H1 (cell line): ENCODE data around the gene PTPRE. TPM values are rescaled to one million over a fixed set of nuclear protein-coding genes. Genes with fewer than 3 reads are reported as not detected.
A peak's percentile ranks its signal among the peaks of the same experiment; 100 is the strongest.

Source experiments
- CTCF ChIA-PET: fragments of 300-600 bp; sonication (Branson Sonifier 250); formaldehyde crosslinking; loops from one replicate; lab custom pipeline; 2021; ENCODE audit not compliant: partially characterized antibody; lab: Charles Lee
- POLR2A ChIA-PET: fragments of 300-600 bp; sonication (Branson Sonifier 250); formaldehyde crosslinking; loops from one replicate; lab custom pipeline; 2021; ENCODE audit warnings: inconsistent platforms; ENCODE audit not compliant: partially characterized antibody; lab: Charles Lee
- DNase-seq, 2 experiments: peaks; one replicate each; pipeline versions ENCODE4 v3.0.0 to v3.0.0-alpha.2; 2010 to 2022; ENCODE audit warnings: low spot score in 2 of 2, low read depth in 1 of 2, mixed read lengths in 1 of 2
- FAIRE-seq: peaks from 2 replicates; lab custom pipeline; 2011; peaks lifted over from hg19 to GRCh38; lab: Jason Lieb, UNC
- H2AFZ ChIP-seq: 2 replicates; pipeline ENCODE4 v1.8.1; 2012; ENCODE audit warnings: low read length, inconsistent platforms
- H2AK5ac ChIP-seq: 2 replicates; pipeline ENCODE4 v1.6.1; 2013; ENCODE audit warnings: low read depth, low read length
- H2BK120ac ChIP-seq: replicated peaks from 2 replicates; pipeline ENCODE3; 2013; ENCODE audit warnings: low read depth, low read length, inconsistent platforms
- H2BK12ac ChIP-seq: 2 replicates; pipeline ENCODE4 v1.6.1; 2013; ENCODE audit warnings: low read depth, low read length
- H2BK15ac ChIP-seq: 2 replicates; pipeline ENCODE4 v1.6.1; 2013; ENCODE audit warnings: low read length
- H2BK20ac ChIP-seq: 2 replicates; pipeline ENCODE4 v1.6.1; 2013; ENCODE audit warnings: low read length
- H2BK5ac ChIP-seq: 2 replicates; pipeline ENCODE4 v1.6.1; 2013; ENCODE audit warnings: low read depth, low read length
- H3K14ac ChIP-seq: 2 replicates; pipeline ENCODE4 v1.6.1; 2013; ENCODE audit warnings: inconsistent platforms; ENCODE audit not compliant: insufficient read length
- H3K18ac ChIP-seq: 2 replicates; pipeline ENCODE4 v1.6.1; 2013; ENCODE audit warnings: low read length; ENCODE audit errors: extremely low read depth
- H3K23ac ChIP-seq: 2 replicates; pipeline ENCODE4 v1.6.1; 2013; ENCODE audit warnings: inconsistent platforms; ENCODE audit not compliant: insufficient read length
- H3K23me2 ChIP-seq: 2 replicates; pipeline ENCODE4 v1.6.1; 2013; ENCODE audit warnings: low read depth, low read length
- H3K27ac ChIP-seq: 2 replicates; pipeline ENCODE4 v1.6.1; 2011; ENCODE audit warnings: low read depth, low read length, inconsistent platforms
- H3K27me3 ChIP-seq, 4 experiments: replicated peaks in 1 of 4; 1 replicate in 1 of 4; 2 replicates in 3 of 4; pipeline versions ENCODE4 v1.6.1 to v1.8.1; 2011 to 2013; ENCODE audit warnings: low read length in 3 of 4, mild to moderate bottlenecking in 3 of 4, inconsistent platforms in 2 of 4, mixed read lengths in 2 of 4, moderate library complexity in 1 of 4; ENCODE audit not compliant: control insufficient read depth in 3 of 4, insufficient read depth in 3 of 4; ENCODE audit errors: extremely low read depth in 1 of 4
- H3K36me3 ChIP-seq, 4 experiments: 2 replicates each; pipeline versions ENCODE4 v1.6.1 to v1.8.1; 2011 to 2013; ENCODE audit warnings: mild to moderate bottlenecking in 4 of 4, low read length in 3 of 4, moderate library complexity in 2 of 4, control low read depth in 1 of 4, inconsistent platforms in 1 of 4; ENCODE audit not compliant: insufficient read depth in 4 of 4, control insufficient read depth in 2 of 4
- H3K4ac ChIP-seq: replicated peaks from 2 replicates; pipeline ENCODE3; 2013; ENCODE audit warnings: low read length, low read depth, mixed read lengths, inconsistent platforms; ENCODE audit not compliant: insufficient read length
- H3K4me1 ChIP-seq, 4 experiments: replicated peaks in 1 of 4; 1 replicate in 1 of 4; 2 replicates in 3 of 4; pipeline versions ENCODE4 v1.6.1 to v1.8.1; 2011 to 2013; ENCODE audit warnings: low read length in 3 of 4, inconsistent platforms in 2 of 4, mixed read lengths in 1 of 4; ENCODE audit not compliant: insufficient read depth in 4 of 4, control insufficient read depth in 3 of 4
- H3K4me2 ChIP-seq, 2 experiments: 2 replicates each; pipeline versions ENCODE4 v1.6.1 to v1.8.1; 2011 to 2013; ENCODE audit warnings: low read depth in 2 of 2, low read length in 2 of 2, control low read depth in 1 of 2, inconsistent platforms in 1 of 2, mild to moderate bottlenecking in 1 of 2; ENCODE audit not compliant: insufficient read depth in 1 of 2
- H3K4me3 ChIP-seq, 4 experiments: fragments of 200-600, 300-600 bp in 1 of 4; sonication (generic), shearing (Covaris generic), sonication (Bioruptor Twin) in 1 of 4; 2 replicates each; pipeline versions ENCODE4 v1.5.1 to v1.8.1; 2011 to 2016; ENCODE audit warnings: low read length in 4 of 4, low read depth in 3 of 4, control low read depth in 2 of 4, inconsistent platforms in 2 of 4, mild to moderate bottlenecking in 2 of 4, mixed read lengths in 1 of 4, moderate library complexity in 1 of 4; ENCODE audit not compliant: insufficient read depth in 2 of 4; ENCODE audit errors: extremely low read depth in 1 of 4
- H3K56ac ChIP-seq: replicated peaks from 2 replicates; pipeline ENCODE3; 2013; ENCODE audit warnings: low read depth, mild to moderate bottlenecking, mixed read lengths, low read length, inconsistent platforms; ENCODE audit not compliant: insufficient read length
- H3K79me1 ChIP-seq: 2 replicates; pipeline ENCODE4 v1.6.1; 2013; ENCODE audit warnings: low read depth, low read length, control low read depth
- H3K79me2 ChIP-seq, 2 experiments: 2 replicates each; pipeline versions ENCODE4 v1.6.1 to v1.8.1; 2012 to 2013; ENCODE audit warnings: low read length in 2 of 2, mild to moderate bottlenecking in 2 of 2, inconsistent platforms in 1 of 2; ENCODE audit not compliant: insufficient read depth in 2 of 2, control insufficient read depth in 1 of 2
- H3K9ac ChIP-seq, 4 experiments: replicated peaks in 1 of 4; 1 replicate in 1 of 4; 2 replicates in 3 of 4; pipeline versions ENCODE4 v1.6.1 to v1.8.1; 2011 to 2013; ENCODE audit warnings: low read depth in 3 of 4, low read length in 3 of 4, control low read depth in 2 of 4, mild to moderate bottlenecking in 2 of 4, moderate library complexity in 2 of 4, inconsistent platforms in 1 of 4; ENCODE audit errors: extremely low read depth in 1 of 4
- H3K9me3 ChIP-seq, 2 experiments: 2 replicates each; pipeline versions ENCODE4 v1.6.1 to v1.8.1; 2012 to 2013; ENCODE audit warnings: mild to moderate bottlenecking in 2 of 2, moderate library complexity in 2 of 2, control low read depth in 1 of 2, inconsistent platforms in 1 of 2, low read depth in 1 of 2, low read length in 1 of 2, mixed read lengths in 1 of 2; ENCODE audit not compliant: insufficient read depth in 2 of 2
- H4K20me1 ChIP-seq, 2 experiments: replicated peaks in 1 of 2; 2 replicates each; pipeline versions ENCODE3 to v1.8.1; 2011 to 2013; ENCODE audit warnings: inconsistent platforms in 2 of 2, low read length in 2 of 2, mild to moderate bottlenecking in 1 of 2; ENCODE audit not compliant: insufficient read depth in 2 of 2, control insufficient read depth in 1 of 2
- H4K5ac ChIP-seq: 2 replicates; pipeline ENCODE4 v1.6.1; 2013; ENCODE audit warnings: low read length, low read depth, mixed read lengths, inconsistent platforms; ENCODE audit not compliant: insufficient read length
- H4K8ac ChIP-seq: 2 replicates; pipeline ENCODE4 v1.8.0; 2013; ENCODE audit warnings: mild to moderate bottlenecking, moderate library complexity, low read length, inconsistent platforms; ENCODE audit not compliant: insufficient read depth; ENCODE audit errors: extremely low read depth
- H4K91ac ChIP-seq: replicated peaks from 2 replicates; pipeline ENCODE3; 2013; ENCODE audit warnings: low read length, mixed read lengths, inconsistent platforms; ENCODE audit not compliant: insufficient read length
- POLR2A ChIP-seq, 2 experiments: IDR thresholded peaks; 1 replicate in 1 of 2; 2 replicates in 1 of 2; pipeline ENCODE4 v1.6.1; 2011; ENCODE audit warnings: low read depth in 2 of 2, low read length in 2 of 2, mild to moderate bottlenecking in 2 of 2; ENCODE audit errors: control extremely low read depth in 1 of 2
- POU5F1 ChIP-seq: IDR thresholded peaks from 2 replicates; pipeline ENCODE4 v1.6.1; 2011; ENCODE audit warnings: low read depth, mild to moderate bottlenecking, low read length, moderate library complexity
- TAF1 ChIP-seq: IDR thresholded peaks from 2 replicates; pipeline ENCODE4 v1.6.1; 2011; ENCODE audit warnings: mild to moderate bottlenecking, low read depth, low read length
- TEAD4 ChIP-seq: IDR thresholded peaks from 2 replicates; pipeline ENCODE4 v1.6.1; 2012; ENCODE audit warnings: low read depth, low read length, inconsistent platforms, mixed read lengths
- WGBS, 2 experiments: shearing (Covaris generic) in 1 of 2; methylation state at CpG; one replicate each; pipeline versions ENCODE4 v1.1.6 to v1.1.7; 2013 to 2015; ENCODE audit warnings: low lambda C conversion rate in 2 of 2, mixed read lengths in 2 of 2, inconsistent platforms in 1 of 2, low coverage in 1 of 2, missing lambda C conversion rate in 1 of 2; ENCODE audit not compliant: insufficient replicate concordance in 2 of 2, insufficient coverage in 1 of 2, insufficient read length in 1 of 2; ENCODE audit errors: extremely low coverage in 1 of 2, missing lambda C conversion rate in 1 of 2; 5-methylcytosine and 5-hydroxymethylcytosine counted together
- polyA plus RNA-seq, 7 experiments: library from polyadenylated mRNA; depleted of rRNA in 3 of 7; stranded (reverse) in 5 of 7; unstranded in 2 of 7; fragments of >200 nt in 5 of 7; fragments of 200-250 nt in 2 of 7; gene quantifications; 1 replicate in 5 of 7; 2 replicates in 1 of 7; 4 replicates in 1 of 7; pipeline versions ENCODE4 v1.2.1 to v1.2.3, GENCODE V29; 2011 to 2013; ENCODE audit warnings: missing spikeins in 2 of 7, mixed read lengths in 2 of 7
- total RNA-seq: library from RNA; stranded (reverse); fragmentation: NEBNext Ultra II Directional; extraction: Animal tissue kit (Norgen Biotek cat#: 25700); gene quantifications from 2 replicates; pipeline ENCODE4 v1.2.1, GENCODE V29; 2021
- TF ChIP-seq, protein P1 (sequence below): IDR thresholded peaks from 2 replicates; pipeline ENCODE4 v1.6.1; 2012; ENCODE audit warnings: inconsistent platforms

PTPRE gene
- total and polyA plus RNA-seq, 2 of the 8 experiments (the other 6 are each of a cell fraction or from before 2014, with no cell fraction given): 0.33 to 0.54 TPM

DNA sequence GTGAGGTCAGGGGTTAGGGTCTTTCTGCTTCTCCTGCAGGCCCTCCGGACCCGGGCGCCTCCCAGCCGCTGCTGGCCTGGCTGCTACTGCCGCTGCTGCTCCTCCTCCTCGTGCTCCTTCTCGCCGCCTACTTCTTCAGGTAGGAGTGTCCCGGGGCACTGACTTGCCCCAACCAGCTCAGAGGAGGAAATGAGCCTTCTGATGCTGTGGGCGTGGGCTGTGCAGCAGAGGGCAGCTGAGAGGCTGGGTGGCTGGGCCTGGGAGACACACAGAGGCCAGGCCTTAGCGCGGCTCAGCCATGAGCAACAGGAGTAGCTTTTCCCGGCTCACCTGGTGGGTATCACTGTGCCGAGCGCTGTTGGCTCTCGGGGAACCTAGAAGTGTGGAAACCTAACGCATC is 140.4 kb downstream of the PTPRE start:
- Histone ChIP-seq H3K9ac (no peak overlapping the region), H3K4me3 (no peak overlapping the region), H2AK5ac (no peak overlapping the region), H2BK20ac (no peak overlapping the region), H3K79me1 (no peaks in the 10 kb centered on the region), H4K8ac (no peak overlapping the region), H3K79me2 (no peaks in the 10 kb centered on the region), H3K9me3 (no peaks in the 10 kb centered on the region), H2BK15ac (no peak overlapping the region), H3K18ac (no peak overlapping the region; the same call in 1 of the 2 replicates), H4K20me1 (no peaks in the 10 kb centered on the region), H4K5ac (no peak overlapping the region), H3K36me3 (no peaks in the 10 kb centered on the region), H3K14ac (no peak overlapping the region), H3K27ac (no peak overlapping the region), H3K4me1 (peaks cover 0 to 2% (median 0%) of the 10 kb centered on the region in 4 experiments; a peak in 2 of 7 replicates), H2BK120ac (no peak overlapping the region), H3K4me2 (peak overlapping the region in 1 of 2 experiments; percentile 32; a peak in 2 of 4 replicates), H4K91ac (no peak overlapping the region), H2BK5ac (no peak overlapping the region), H3K27me3 (no peaks in the 10 kb centered on the region), H2AFZ (peak overlapping the region; percentile 95), H3K4ac (no peak overlapping the region), H3K23ac (no peak overlapping the region), H3K23me2 (peaks cover 4% of the 10 kb centered on the region; the same call in 1 of the 2 replicates), H3K56ac (no peak overlapping the region), H2BK12ac (peak overlapping the region; percentile 71; the same call in 1 of the 2 replicates)
- DNase-seq (peak; percentile 15 to 71), FAIRE-seq (no peak)
- ChIA-PET POLR2A (interaction anchor here (1.0 to 1.2 kb wide), 2 partner anchors 9 to 16 kb away, joined by 3 read pairs; no protein-coding TSS in a partner anchor), CTCF (interaction anchor here (1.1 to 4.6 kb wide), 5 partner anchors 12 to 141 kb away, joined by 4 to 57 read pairs (median 11); partner anchors contain the start of gene PTPRE)
- 58% methylated on average over 17 of the region's 17 CpGs; no CpG with 5 or more reads in 1 of the 2 experiments for WGBS, 2 experiments
- TF ChIP-seq, protein P1, sequence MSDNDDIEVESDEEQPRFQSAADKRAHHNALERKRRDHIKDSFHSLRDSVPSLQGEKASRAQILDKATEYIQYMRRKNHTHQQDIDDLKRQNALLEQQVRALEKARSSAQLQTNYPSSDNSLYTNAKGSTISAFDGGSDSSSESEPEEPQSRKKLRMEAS: peak; percentile 59
- TF ChIP-seq POU5F1 (no peak), TEAD4 (no peak), POLR2A (IDR thresholded peaks at IDR 0.05; ENCODE audit: control extremely low read depth in 1 of 2, low read depth in 2 of 2, low read length in 2 of 2) (peak in 1 of 2 experiments; percentile 40; a peak in 1 of 3 replicates), TAF1 (peak; percentile 45; the same call in 1 of the 2 replicates)
